IMR-90 (cell line): ENCODE measurements around the gene NCOA7. TPM values are rescaled to one million over a fixed set of nuclear protein-coding genes. Genes with fewer than 3 reads are reported as not detected.

Experiments used
- ATAC-seq: fragments of 200-7000 bp; cut with Tn5 transposase; 2 replicates; pipeline ENCODE4 v1.9.1; 2020; ENCODE audit warnings: low read depth, mild to moderate bottlenecking, moderate library complexity
- BruUV-seq: library from RNA; stranded (reverse); fragments of 400-500 nt; replicated peaks from 2 replicates; lab custom pipeline; 2021; lab: Mats Ljungman, UMichigan
- CTCF ChIA-PET: fragments of 300-600 bp; formaldehyde crosslinking; extraction: SDS; loops from one replicate; lab custom pipeline; 2021; ENCODE audit warnings: antibody characterized with exemption; lab: Yijun Ruan, JAX
- POLR2A ChIA-PET: fragments of 300-600 bp; sonication (Branson Sonifier 250); formaldehyde crosslinking; loops from one replicate; lab custom pipeline; 2022; ENCODE audit warnings: antibody characterized with exemption; ENCODE audit not compliant: unreplicated experiment; lab: Charles Lee
- DNase-seq: peaks from one replicate; pipeline ENCODE4 v3.0.0; 2013
- H2AFZ ChIP-seq: replicated peaks from 2 replicates; pipeline ENCODE3; 2013; ENCODE audit warnings: low read length, mild to moderate bottlenecking; ENCODE audit not compliant: poor library complexity
- H2AK5ac ChIP-seq: 2 replicates; pipeline ENCODE4 v1.6.1; 2013; ENCODE audit warnings: low read depth, low read length, inconsistent platforms
- H2AK9ac ChIP-seq: replicated peaks from 2 replicates; pipeline ENCODE3; 2013; ENCODE audit warnings: mild to moderate bottlenecking, low read depth, low read length, moderate library complexity; ENCODE audit not compliant: poor library complexity
- H2BK120ac ChIP-seq: 2 replicates; pipeline ENCODE4 v1.6.1; 2013; ENCODE audit warnings: low read depth, low read length, inconsistent platforms
- H2BK15ac ChIP-seq: 3 replicates; pipeline ENCODE4 v1.6.1; 2013; ENCODE audit warnings: low read depth, low read length, inconsistent platforms
- H2BK20ac ChIP-seq: 2 replicates; pipeline ENCODE4 v1.6.1; 2013; ENCODE audit warnings: low read depth, mild to moderate bottlenecking, inconsistent platforms, low read length, moderate library complexity
- H2BK5ac ChIP-seq: 2 replicates; pipeline ENCODE4 v1.6.1; 2013; ENCODE audit warnings: mild to moderate bottlenecking, low read depth, low read length, inconsistent platforms; ENCODE audit not compliant: poor library complexity, severe bottlenecking
- H3K14ac ChIP-seq: replicated peaks from 2 replicates; pipeline ENCODE4 v1.6.1; 2013; ENCODE audit warnings: low read depth, low read length, inconsistent platforms
- H3K18ac ChIP-seq: 2 replicates; pipeline ENCODE4 v1.6.1; 2013; ENCODE audit warnings: low read depth, low read length, control low read depth
- H3K23ac ChIP-seq: 2 replicates; pipeline ENCODE4 v1.6.1; 2013; ENCODE audit warnings: low read depth, low read length, inconsistent platforms
- H3K27ac ChIP-seq: 2 replicates; pipeline ENCODE4 v1.5.1; 2013; ENCODE audit warnings: mild to moderate bottlenecking, control low read depth, low read length; ENCODE audit not compliant: insufficient read depth
- H3K27me3 ChIP-seq: 2 replicates; pipeline ENCODE4 v1.6.1; 2013; ENCODE audit warnings: low read length; ENCODE audit not compliant: control insufficient read depth, insufficient read depth
- H3K36me3 ChIP-seq: 2 replicates; pipeline ENCODE4 v1.6.1; 2013; ENCODE audit warnings: low read length, mixed read lengths; ENCODE audit not compliant: control insufficient read depth, insufficient read depth
- H3K4ac ChIP-seq: 2 replicates; pipeline ENCODE4 v1.6.1; 2013; ENCODE audit warnings: low read depth, low read length, inconsistent platforms
- H3K4me1 ChIP-seq: 2 replicates; pipeline ENCODE4 v1.6.1; 2013; ENCODE audit warnings: low read length, mixed read lengths; ENCODE audit not compliant: control insufficient read depth, insufficient read depth
- H3K4me2 ChIP-seq: 2 replicates; pipeline ENCODE4 v1.6.1; 2013; ENCODE audit warnings: low read depth, mild to moderate bottlenecking, control low read depth, low read length, moderate library complexity
- H3K4me3 ChIP-seq: 2 replicates; pipeline ENCODE4 v1.5.1; 2013; ENCODE audit warnings: low read depth, mild to moderate bottlenecking, control low read depth, low read length, moderate library complexity; ENCODE audit not compliant: insufficient read depth
- H3K56ac ChIP-seq: 2 replicates; pipeline ENCODE4 v1.6.1; 2013; ENCODE audit warnings: low read length, inconsistent platforms; ENCODE audit not compliant: insufficient read depth; ENCODE audit errors: extremely low read depth
- H3K79me1 ChIP-seq, 2 experiments: 2 replicates each; pipeline ENCODE4 v1.6.1; 2013; ENCODE audit warnings: low read length in 2 of 2, inconsistent platforms in 1 of 2, low read depth in 1 of 2
- H3K9ac ChIP-seq: 2 replicates; pipeline ENCODE4 v1.6.1; 2013; ENCODE audit warnings: low read depth, low read length, control low read depth
- H3K9me1 ChIP-seq: 2 replicates; pipeline ENCODE4 v1.6.1; 2013; ENCODE audit warnings: low read length, inconsistent platforms; ENCODE audit not compliant: insufficient read depth
- H3K9me3 ChIP-seq: 2 replicates; pipeline ENCODE4 v1.6.1; 2013; ENCODE audit warnings: low read length; ENCODE audit not compliant: control insufficient read depth, insufficient read depth
- H4K20me1 ChIP-seq: 2 replicates; pipeline ENCODE4 v1.6.1; 2013; ENCODE audit warnings: low read length, inconsistent platforms; ENCODE audit not compliant: insufficient read depth
- H4K5ac ChIP-seq: 2 replicates; pipeline ENCODE4 v1.6.1; 2013; ENCODE audit warnings: mild to moderate bottlenecking, low read depth, low read length, control low read depth
- H4K8ac ChIP-seq, 2 experiments: 2 replicates each; pipeline ENCODE4 v1.6.1; 2013; ENCODE audit warnings: low read depth in 2 of 2, low read length in 2 of 2, control low read depth in 1 of 2, inconsistent platforms in 1 of 2
- H4K91ac ChIP-seq: 2 replicates; pipeline ENCODE4 v1.6.1; 2013; ENCODE audit warnings: low read depth, low read length, inconsistent platforms; ENCODE audit not compliant: insufficient read depth
- BHLHE40 ChIP-seq: fragments of 150-350 bp; IDR thresholded peaks from 2 replicates; pipeline ENCODE4 v1.6.1; 2016; ENCODE audit warnings: mild to moderate bottlenecking, low read depth, low read length
- CEBPB ChIP-seq: IDR thresholded peaks from 2 replicates; pipeline ENCODE4 v1.6.1; 2012; ENCODE audit warnings: low read depth, low read length, improper control_type of control experiment
- CHD1 ChIP-seq: IDR thresholded peaks from 2 replicates; pipeline ENCODE4 v1.6.1; 2012; ENCODE audit warnings: low read depth, low read length, improper control_type of control experiment
- MAZ ChIP-seq: IDR thresholded peaks from 2 replicates; pipeline ENCODE4 v1.6.1; 2012; ENCODE audit warnings: low read depth, mild to moderate bottlenecking, low read length, improper control_type of control experiment, moderate library complexity, borderline replicate concordance
- NFE2L2 ChIP-seq: fragments of 150-350 bp; IDR thresholded peaks from 2 replicates; pipeline ENCODE4 v1.6.1; 2016; ENCODE audit warnings: low read depth, mild to moderate bottlenecking, low read length
- RAD21 ChIP-seq: IDR thresholded peaks from 2 replicates; pipeline ENCODE4 v1.6.1; 2012; ENCODE audit warnings: low read length, improper control_type of control experiment
- WGBS, 2 experiments: methylation state at CpG; one replicate each; pipeline versions ENCODE4 v1.1.5 to v1.1.7; 2013; ENCODE audit warnings: missing lambda C conversion rate in 2 of 2; ENCODE audit not compliant: insufficient read length in 1 of 2; ENCODE audit errors: extremely low coverage in 2 of 2; 5-methylcytosine and 5-hydroxymethylcytosine counted together
- dilution Hi-C: fragments of 300-500 bp; cut with HindIII; formaldehyde crosslinking; loops from one replicate; pipeline ENCODE4 v1.14.3; 2018; ENCODE audit warnings: low sequenced_read_pairs; ENCODE audit not compliant: unreplicated experiment
- in situ Hi-C: fragments of 300-500 bp; cut with MboI; formaldehyde crosslinking; loops from 3 replicates; pipeline ENCODE4 v1.14.3; 2019; ENCODE audit warnings: low sequenced_read_pairs, inconsistent platforms, mixed read lengths
- intact Hi-C: fragments of 100-400 bp; cut with micrococcal nuclease; formaldehyde crosslinking; loops from 2 replicates; pipeline ENCODE4 v1.10.0; 2022
- polyA plus RNA-seq, 3 experiments: library from polyadenylated mRNA; depleted of rRNA; stranded (reverse); fragments of >200 nt; gene quantifications; 2 replicates each; pipeline ENCODE4 v1.2.3, GENCODE V29; 2012; ENCODE audit warnings: low replicate concordance in 1 of 3
- total RNA-seq: library from RNA; depleted of rRNA; stranded (reverse); fragments of >200 nt; gene quantifications from 2 replicates; pipeline ENCODE4 v1.2.3, GENCODE V29; 2012

Gene NCOA7
- total and polyA plus RNA-seq, 2 of the 4 experiments (the other 2 are of a cell fraction): 12.6 to 12.9 TPM

DNA sequence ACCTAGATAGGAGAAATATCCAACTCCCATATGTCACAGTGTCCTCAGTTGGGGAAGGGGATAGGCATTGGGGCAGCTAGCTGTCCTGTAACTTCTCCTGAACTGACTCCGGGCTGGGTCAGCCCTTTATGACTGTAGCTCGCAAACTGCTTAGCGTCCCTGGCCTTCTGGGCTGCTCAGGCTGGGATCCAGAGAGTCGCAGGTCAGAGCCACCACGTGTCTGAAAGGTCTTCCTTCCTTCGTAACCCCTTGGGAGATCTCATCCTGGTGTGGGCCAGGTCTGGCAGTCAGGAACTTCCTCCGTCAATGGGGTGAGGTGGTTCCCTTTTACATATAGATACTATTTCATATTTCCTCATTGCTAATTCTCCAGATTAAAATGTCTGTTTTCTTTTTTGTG is 137.0 kb downstream of the NCOA7 start:
- Histone ChIP-seq H3K9me3 (no peaks in the 10 kb centered on the region), H3K27ac (no peak overlapping the region), H3K36me3 (peaks cover 25% of the 10 kb centered on the region), H2AFZ (no peak overlapping the region), H3K18ac (no peak overlapping the region), H4K91ac (no peak overlapping the region), H3K79me1 (no peaks in the 10 kb centered on the region), H3K4me2 (no peak overlapping the region), H4K8ac (no peak overlapping the region), H3K4ac (no peak overlapping the region; the same call in 1 of the 2 replicates), H2BK120ac (peak overlapping the region; percentile 23; the same call in 1 of the 2 replicates), H2BK5ac (no peak overlapping the region), H3K9me1 (peaks cover 17% of the 10 kb centered on the region), H4K5ac (no peak overlapping the region), H2BK15ac (0 out of 3 replicates have a peak overlapping the region, but pooled peaks have one; percentile 39), H3K4me1 (peaks cover 5% of the 10 kb centered on the region; the same call in 1 of the 2 replicates), H2AK9ac (no peak overlapping the region), H3K27me3 (no peaks in the 10 kb centered on the region), H3K4me3 (no peak overlapping the region), H2AK5ac (peak overlapping the region; percentile 52; the same call in 1 of the 2 replicates), H3K9ac (no peak overlapping the region), H2BK20ac (peak overlapping the region; percentile 23; the same call in 1 of the 2 replicates), H3K56ac (no peak overlapping the region), H3K14ac (no peak overlapping the region), H3K23ac (no peak overlapping the region), H4K20me1 (no peaks in the 10 kb centered on the region)
- ATAC-seq (no peak), DNase-seq (no peak)
- WGBS, 2 experiments: 100% methylated on average over 3 of the region's 7 CpGs; no CpG with 5 or more reads in 1 of the 2 experiments
- TF ChIP-seq MAZ: no peak
- TF ChIP-seq CEBPB: no peak
- no peak for TF ChIP-seq BHLHE40
- TF ChIP-seq NFE2L2: no peak
- no peak for TF ChIP-seq RAD21
- no peak for TF ChIP-seq CHD1
- in situ Hi-C loops: no loop called here
- dilution Hi-C loops: no loop called here
- no TSS peak for BruUV-seq
- ChIA-PET CTCF (no interaction called here), POLR2A (interaction anchor here (0.6 kb wide), 1 partner anchor 37 kb away, joined by 3 read pairs; no protein-coding TSS in a partner anchor)
- intact Hi-C loops: no loop called here
